T-helper 9 cell (primary cell): Measurements from ENCODE around the gene CEP72.
"Not testable (repeated sequence)": the region's sequence is repeated elsewhere in the genome, so short reads cannot be mapped to it uniquely, and the experiment has no call there.

Experiments
- DNase-seq: peaks from one replicate; pipeline ENCODE4 v3.0.0-alpha.2; 2020

Gene CEP72

GRCh38 chr5:686936-687335, 74.8 kb downstream of the CEP72 start:
- DNase-seq, result not testable (repeated sequence)

GRCh38 chr5:688348-689010, 76.3 kb downstream of the CEP72 start:
- DNase-seq, result not testable (repeated sequence)

GRCh38 chr5:690293-690692, 78.2 kb downstream of the CEP72 start:
- not testable (repeated sequence) for DNase-seq

GRCh38 chr5:691049-691448, 78.9 kb downstream of the CEP72 start:
- DNase-seq, result not testable (repeated sequence)

GRCh38 chr5:691817-692528, 79.8 kb downstream of the CEP72 start:
- no peak for DNase-seq

GRCh38 chr5:692529-693041, 80.4 kb downstream of the CEP72 start:
- DNase-seq, result not testable (repeated sequence)

- peak; percentile 82 for DNase-seq
Measured at GRCh38 chr5:693271-694041, 81.3 kb downstream of the CEP72 start, which contains the start of gene TPPP. TSS of gene TPPP (minus strand) at chr5:693352. CDS start at chr5:678060, 15,292 bp downstream.

- not testable (repeated sequence) for DNase-seq
Measured at GRCh38 chr5:694042-694431, 81.9 kb downstream of the CEP72 start.

GRCh38 chr5:695475-695874, 83.3 kb downstream of the CEP72 start:
- DNase-seq, result not testable (repeated sequence)

GRCh38 chr5:696191-696590, 84.1 kb downstream of the CEP72 start:
- DNase-seq, result not testable (repeated sequence)

- not testable (repeated sequence) for DNase-seq
Measured at GRCh38 chr5:696753-697702, 84.9 kb downstream of the CEP72 start.
